GM20000 (cell line): Measurements from ENCODE around the gene ZBED2.

ENCODE experiments used
- DNase-seq: peaks from one replicate; pipeline ENCODE4 v3.0.0; 2012; ENCODE audit warnings: low spot score
- TF ChIP-seq, protein P1 (sequence below): IDR thresholded peaks from 2 replicates; pipeline ENCODE4 v1.5.1; 2012; ENCODE audit warnings: mild to moderate bottlenecking, control low read depth; ENCODE audit errors: extremely low read depth, missing control alignments

ZBED2 gene

DNA sequence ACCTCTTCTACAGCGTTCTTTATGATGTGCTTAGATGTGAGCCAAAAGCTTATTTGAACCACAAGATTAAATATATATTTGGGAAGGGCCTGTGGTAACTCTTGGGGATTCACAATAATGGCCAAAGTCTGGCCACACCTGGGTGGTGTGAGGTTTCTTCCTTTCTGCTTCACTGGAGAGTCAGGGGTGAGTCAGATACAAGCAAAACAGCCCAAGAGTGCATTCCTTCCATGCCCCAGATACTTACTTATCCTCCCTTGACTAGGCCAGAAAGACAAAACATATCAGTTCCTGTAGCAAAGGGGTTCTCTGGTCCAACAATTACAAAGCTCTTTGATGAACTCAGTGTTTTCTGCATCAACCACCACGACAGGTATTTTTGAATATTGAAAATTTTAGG is 941 bp downstream of the ZBED2 start:
- TF ChIP-seq, protein P1, sequence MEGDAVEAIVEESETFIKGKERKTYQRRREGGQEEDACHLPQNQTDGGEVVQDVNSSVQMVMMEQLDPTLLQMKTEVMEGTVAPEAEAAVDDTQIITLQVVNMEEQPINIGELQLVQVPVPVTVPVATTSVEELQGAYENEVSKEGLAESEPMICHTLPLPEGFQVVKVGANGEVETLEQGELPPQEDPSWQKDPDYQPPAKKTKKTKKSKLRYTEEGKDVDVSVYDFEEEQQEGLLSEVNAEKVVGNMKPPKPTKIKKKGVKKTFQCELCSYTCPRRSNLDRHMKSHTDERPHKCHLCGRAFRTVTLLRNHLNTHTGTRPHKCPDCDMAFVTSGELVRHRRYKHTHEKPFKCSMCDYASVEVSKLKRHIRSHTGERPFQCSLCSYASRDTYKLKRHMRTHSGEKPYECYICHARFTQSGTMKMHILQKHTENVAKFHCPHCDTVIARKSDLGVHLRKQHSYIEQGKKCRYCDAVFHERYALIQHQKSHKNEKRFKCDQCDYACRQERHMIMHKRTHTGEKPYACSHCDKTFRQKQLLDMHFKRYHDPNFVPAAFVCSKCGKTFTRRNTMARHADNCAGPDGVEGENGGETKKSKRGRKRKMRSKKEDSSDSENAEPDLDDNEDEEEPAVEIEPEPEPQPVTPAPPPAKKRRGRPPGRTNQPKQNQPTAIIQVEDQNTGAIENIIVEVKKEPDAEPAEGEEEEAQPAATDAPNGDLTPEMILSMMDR, result no peak
- DNase-seq, result peak; percentile 18

DNA sequence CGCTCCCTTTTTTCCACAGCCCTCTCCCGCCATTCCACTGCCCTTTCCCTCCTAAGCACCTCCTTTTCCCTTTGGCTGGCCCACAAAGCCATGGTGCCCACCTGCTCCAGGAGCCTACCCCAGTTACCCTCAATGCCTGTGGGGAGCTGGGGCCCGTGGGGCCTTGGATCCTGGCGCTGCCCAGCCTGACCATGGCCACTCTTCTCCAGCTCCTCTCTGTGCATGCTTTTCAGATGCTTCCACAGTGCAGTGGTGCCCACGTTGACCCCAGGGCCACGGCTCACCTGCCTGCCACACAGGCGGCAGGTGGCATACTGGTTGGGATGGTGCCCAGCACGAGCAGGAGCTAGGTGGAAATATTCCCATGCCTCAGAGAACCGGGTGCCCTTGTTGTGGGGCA is 1.5 kb downstream of the ZBED2 start:
- DNase-seq, result no peak
- TF ChIP-seq, protein P1, result no peak

DNA sequence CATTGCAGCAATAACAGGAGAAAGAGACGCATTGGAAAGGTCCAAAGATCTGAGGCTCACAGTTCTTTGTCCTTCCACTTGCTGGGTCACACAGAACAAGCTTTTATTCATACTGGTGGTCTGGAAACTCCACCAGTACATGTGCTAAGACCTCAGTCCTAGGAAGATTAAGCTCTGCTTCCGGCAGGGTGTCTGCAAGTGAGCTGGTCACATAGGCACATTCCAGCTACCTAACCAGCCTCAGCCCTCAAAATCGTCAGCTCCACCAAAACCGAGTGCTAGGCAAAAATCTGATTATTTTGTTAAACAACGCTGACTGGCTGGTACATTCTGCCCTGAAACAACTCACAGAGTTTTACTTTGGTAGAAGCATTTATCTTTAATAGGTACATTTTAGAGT is 2.2 kb downstream of the ZBED2 start:
- TF ChIP-seq, protein P1, result no peak
- DNase-seq, result no peak

DNA sequence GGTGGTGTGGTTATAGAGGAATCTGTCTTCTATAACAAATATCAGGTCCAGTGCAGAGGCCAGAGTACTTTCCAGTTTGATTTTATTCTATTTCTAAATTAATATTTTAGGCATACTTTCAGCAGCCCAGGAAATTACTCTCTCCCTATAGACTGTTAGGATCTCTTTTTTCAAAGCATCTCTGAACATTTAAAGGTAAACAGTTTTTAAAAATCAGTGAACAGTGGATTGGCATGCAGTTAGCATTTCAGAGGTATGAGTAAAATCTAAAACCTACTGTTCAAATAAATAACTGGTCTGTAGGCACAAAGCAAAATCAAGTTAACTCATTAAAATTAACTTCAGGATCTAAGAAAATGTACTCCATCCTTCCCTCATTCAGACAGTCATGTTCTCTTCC is 3.0 kb downstream of the ZBED2 start:
- no peak for DNase-seq
- TF ChIP-seq, protein P1, result no peak

DNA sequence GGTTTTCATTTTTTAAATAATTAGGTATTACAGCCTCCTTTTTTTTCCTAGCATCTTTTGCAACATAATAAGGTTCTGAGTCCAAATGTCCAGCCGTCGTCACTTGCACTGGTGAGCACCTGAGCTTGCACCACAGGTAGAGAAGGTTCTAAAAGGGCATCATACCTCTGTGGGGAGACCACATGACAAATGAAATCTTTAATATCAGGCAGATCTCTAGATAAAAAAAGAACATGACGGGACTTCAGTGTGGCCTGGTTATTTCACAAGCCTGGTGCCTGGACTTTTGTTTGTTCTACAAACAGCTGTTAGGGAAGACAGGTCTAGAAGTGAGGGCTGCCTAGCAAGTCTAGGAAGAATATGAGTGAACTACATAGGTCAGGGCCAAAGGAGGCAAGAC is 3.6 kb downstream of the ZBED2 start:
- TF ChIP-seq, protein P1, result no peak
- no peak for DNase-seq

DNA sequence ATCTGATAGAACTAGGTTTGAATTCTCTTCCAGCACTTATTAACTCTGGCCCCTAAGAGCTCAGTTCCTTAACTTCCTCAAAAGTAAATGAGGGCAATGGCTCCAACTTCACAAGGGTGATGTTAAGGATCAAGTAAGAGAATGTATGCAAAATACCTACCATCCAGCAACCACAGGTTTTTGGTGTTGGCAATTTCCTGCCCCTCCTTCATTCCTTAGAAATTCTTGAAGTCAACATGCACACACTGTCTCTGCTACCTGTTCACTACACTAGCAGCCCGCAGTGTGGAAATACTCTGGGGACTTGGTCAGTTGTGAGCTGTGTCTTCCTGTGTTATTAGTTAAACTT is 5.0 kb downstream of the ZBED2 start:
- TF ChIP-seq, protein P1, result no peak
- DNase-seq, result no peak

DNA sequence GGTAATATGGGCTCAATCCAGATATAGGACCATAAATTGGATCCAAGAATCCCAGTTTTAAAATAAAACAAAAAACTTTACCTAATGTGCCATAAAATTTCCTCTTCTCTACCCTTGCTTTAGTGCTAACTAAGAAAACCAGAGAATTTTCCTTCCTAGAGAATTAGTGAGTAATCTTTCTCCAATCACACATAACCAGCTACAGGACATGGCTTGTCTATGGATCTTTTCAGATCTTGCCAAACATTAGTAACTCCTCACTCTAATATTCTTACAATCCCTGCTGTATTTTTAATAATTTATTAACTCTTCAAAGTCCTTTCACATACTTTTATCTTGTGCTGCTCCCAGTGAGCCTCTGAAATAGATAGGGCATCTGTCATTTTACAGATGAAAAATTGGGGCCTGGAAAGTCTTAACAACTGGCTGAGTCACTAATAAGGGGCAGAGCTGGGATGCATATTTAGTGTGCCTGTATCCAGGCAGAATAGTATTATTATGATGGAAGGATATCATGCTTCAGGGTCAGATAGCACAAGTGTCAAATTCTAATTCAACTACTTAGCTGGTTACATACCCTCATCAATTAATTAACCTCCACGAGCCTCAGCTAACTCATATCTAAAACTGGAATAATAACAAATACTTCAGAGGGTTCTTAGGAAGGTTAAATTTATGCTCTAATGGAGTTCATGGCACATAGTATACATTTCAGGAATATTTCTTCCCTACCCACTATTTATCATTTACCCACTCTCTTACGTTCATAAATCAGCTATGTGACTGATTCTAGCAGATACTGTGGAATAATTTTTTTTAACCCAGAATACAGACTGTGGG is 5.6 kb downstream of the ZBED2 start:
- DNase-seq, result no peak

More for the DNA sequence above, 5.6 kb downstream of the ZBED2 start:
- TF ChIP-seq, protein P1, result no peak
